HG02798 (cell line): ENCODE data around the gene MTA3.
"Not testable (repeated sequence)": the region's sequence is repeated elsewhere in the genome, so short reads cannot be mapped to it uniquely, and the experiment has no call there.

Experiments
- ATAC-seq: cut with Tn5 transposase; IDR thresholded peaks from one replicate; pipeline ENCODE4 v1.9.1; 2021; ENCODE audit warnings: mild to moderate bottlenecking; ENCODE audit not compliant: unreplicated experiment, poor library complexity

MTA3 gene

DNA sequence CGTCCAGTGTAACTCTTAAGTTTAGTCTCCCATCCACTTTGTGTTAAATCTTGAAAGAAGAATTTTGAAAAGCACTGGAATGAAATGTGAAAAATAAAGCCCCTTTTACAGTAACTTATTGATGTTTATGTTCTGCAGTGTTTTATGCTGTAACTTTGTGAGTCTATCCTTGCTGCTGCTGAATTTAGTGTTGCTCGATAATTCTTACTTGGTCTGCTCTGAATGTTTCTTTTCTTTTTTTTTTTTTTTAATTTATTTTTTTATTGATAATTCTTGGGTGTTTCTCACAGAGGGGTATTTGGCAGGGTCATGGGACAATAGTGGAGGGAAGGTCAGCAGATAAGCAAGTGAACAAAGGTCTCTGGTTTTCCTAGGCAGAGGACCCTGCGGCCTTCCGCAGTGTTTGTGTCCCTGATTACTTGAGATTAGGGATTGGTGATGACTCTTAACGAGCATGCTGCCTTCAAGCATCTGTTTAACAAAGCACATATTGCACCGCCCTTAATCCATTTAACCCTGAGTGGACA is 36.0 kb downstream of the MTA3 start:
- not testable (repeated sequence) for ATAC-seq

DNA sequence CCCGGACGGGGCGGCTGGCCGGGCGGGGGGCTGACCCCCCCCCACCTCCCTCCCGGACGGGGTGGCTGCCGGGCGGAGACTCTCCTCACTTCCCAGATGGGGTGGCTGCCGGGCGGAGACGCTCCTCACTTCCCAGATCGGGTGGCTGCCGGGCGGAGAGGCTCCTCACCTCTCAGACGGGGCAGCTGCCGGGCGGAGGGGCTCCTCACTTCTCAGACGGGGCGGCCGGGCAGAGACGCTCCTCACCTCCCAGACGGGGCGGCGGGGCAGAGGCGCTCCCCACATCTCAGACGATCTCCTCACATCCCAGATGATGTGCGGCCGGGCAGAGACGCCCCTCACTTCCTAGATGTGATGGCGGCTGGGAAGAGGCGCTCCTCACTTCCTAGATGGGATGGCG is 37.7 kb downstream of the MTA3 start:
- not testable (repeated sequence) for ATAC-seq

DNA sequence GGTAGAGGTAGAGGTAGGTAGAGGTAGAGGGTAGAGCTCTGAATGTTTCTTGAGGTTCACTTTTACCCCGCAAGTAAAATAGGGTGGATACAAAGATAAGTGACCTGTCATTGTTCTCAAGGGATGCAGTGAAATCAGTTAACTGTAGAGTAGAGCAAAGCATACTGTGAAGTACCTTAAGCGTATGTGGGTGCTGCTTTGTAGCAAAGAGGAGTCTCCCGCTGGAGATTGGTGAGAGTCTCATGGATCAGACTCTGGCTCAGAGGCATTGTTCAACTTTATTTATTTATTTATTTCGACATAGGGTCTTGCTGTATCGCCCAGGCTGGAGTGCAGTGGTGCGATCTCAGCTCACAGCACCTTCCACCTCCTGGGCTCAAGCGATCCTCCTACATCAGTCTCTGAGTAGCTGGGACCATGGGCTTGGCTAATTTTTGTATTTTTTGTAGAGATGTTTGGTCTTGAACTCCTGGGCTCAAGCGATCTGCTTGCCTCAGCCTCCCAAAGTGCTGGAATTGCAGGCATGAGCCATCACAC is 38.7 kb downstream of the MTA3 start:
- ATAC-seq = no peak

DNA sequence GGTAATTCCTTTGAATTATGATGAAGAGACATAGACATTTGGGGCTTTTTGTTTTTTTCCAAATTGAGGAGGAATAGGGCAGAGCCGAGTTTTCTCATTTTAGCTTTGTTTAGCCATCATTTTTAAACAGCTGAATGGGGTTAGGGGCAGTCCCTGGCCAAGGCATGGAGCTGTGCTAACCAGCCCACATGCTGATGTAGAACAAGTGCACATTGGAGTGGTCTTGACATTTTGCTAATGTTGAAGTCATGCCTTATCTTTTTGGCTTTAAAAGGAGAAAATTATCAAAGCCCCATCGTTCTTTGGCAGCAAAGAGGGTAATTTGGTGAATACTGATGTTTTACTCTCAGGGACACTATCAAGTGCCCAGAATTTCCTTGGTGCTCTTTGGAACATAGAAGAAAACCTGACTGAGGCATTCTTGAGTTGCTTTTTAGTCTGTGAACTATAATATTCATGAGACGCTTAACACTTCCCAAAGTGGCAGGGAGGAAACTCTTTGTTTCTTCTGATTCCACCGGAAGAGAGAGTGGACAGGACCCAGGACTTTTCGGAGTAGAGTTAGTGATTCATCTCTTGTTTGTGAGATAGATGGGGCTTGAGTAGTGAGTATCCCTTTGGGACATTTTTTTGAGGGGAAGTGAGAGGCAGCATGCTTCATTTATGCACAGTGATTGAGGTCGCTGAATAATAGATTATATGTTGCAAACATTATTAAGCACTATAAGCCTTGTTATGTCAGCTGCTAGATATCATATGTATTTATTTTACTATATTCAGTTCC is 45.0 kb downstream of the MTA3 start:
- ATAC-seq = no peak

DNA sequence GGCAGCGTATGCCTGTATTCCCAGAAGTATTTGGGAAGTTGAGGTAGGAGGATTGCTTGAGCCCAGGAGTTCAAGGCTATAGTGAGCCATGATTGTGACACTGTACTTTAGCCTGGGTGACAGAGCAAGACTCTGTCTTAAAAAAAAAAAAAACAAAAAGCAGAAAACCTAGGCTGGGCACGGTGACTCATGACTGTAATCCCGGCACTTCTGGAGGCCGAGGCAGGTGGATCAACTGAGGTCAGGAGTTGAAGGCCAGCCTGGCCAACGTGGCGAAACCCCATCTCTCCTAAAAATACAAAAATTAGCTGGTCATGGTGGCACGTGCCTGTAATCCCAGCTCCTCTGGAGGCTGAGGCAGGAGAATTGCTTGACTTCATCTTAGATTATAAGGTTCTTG is 46.4 kb downstream of the MTA3 start:
- ATAC-seq = no peak

GRCh38 chr2:42618116-42618515 is 49.7 kb downstream of the MTA3 start:
- ATAC-seq = no peak

DNA sequence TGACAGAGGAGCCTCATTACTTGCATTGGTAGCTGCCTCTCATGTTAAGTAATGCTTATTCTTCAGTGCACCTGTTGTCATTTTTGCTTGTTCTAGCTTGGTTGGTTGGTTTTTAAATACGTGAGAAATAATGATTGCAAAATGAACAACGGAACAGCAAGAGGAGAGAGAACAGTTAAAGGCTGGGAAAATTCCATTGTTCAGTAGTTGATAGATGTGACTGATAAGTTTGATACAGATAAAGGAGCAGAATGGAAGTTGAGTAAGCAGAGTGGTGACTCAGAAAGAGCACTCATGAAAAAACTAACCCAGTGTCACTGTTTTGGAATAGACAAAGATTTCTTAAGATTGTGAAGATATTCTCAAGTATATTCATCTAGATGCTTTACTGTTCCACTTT is 50.5 kb downstream of the MTA3 start:
- no peak for ATAC-seq

- not testable (repeated sequence) for ATAC-seq
Measured at GRCh38 chr2:42621626-42622025, 53.2 kb downstream of the MTA3 start.

- no peak for ATAC-seq
Measured at GRCh38 chr2:42622943-42623676, 54.7 kb downstream of the MTA3 start.

- ATAC-seq = no peak
Measured at GRCh38 chr2:42624047-42624446, 55.6 kb downstream of the MTA3 start.

DNA sequence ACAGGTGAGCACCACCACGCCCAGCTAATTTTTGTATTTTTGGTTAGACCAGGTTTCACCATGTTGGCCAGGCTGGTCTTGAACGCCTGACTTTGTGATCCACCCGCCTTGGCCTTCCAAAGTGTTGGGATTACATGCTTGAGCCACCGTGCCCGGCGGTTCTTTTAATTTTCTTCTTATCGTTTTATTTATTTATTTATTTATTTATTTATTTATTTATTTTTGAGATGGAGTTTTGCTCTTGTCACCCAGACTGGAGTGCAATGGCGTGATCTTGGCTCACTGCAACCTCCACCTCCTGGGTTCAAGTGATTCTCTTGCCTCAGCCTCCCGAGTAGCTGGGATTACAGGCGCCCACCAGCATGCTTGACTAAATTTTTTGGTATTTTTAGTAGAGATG is 59.6 kb downstream of the MTA3 start:
- not testable (repeated sequence) for ATAC-seq

DNA sequence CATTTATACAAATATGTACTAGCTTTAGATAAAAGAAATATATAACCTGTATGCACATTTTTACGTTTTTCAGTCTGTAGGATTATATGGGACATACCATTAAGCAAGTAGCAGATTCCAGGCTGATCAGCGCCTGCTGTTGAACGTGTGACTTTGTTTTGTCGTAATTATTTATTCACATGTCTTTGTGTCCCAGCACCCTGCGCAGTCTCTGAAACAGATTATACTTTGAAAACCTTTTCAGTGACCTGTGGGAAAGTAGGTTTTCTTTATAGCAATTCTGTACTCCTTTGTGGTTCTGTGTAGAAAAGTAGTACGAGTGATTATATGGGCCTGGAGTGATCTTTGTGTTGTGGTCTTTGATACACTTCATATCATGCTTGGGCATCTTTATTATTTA is 68.5 kb downstream of the MTA3 start:
- ATAC-seq = no peak

- no peak for ATAC-seq
Measured at GRCh38 chr2:42638080-42638784, 69.8 kb downstream of the MTA3 start.

- no peak for ATAC-seq
Measured at GRCh38 chr2:42639340-42640077, 71.1 kb downstream of the MTA3 start.

- no peak for ATAC-seq
Measured at GRCh38 chr2:42640261-42640660, 71.8 kb downstream of the MTA3 start.

- not testable (repeated sequence) for ATAC-seq
Measured at GRCh38 chr2:42642371-42642770, 73.9 kb downstream of the MTA3 start.

DNA sequence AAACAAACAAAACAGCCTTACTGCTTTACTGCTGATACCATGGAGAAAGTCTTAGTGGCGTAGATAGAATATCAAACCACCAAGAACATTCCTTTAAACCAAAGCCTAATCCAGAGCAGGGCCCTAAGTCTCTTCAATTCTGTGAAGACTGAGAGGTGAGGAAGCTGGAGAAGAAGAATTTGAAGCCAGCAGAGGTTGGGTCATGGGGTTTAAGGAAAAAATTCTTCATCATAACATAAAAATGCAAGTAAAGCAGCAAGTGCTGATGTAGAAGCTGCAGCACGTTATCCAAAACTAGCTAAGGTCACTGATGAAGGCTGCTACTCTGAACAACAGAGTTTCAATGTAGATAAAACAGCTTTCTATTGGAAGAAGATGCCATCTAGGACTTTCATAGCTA is 77.1 kb downstream of the MTA3 start:
- ATAC-seq = no peak

- ATAC-seq = no peak
Measured at GRCh38 chr2:42648796-42649195, 80.4 kb downstream of the MTA3 start.

DNA sequence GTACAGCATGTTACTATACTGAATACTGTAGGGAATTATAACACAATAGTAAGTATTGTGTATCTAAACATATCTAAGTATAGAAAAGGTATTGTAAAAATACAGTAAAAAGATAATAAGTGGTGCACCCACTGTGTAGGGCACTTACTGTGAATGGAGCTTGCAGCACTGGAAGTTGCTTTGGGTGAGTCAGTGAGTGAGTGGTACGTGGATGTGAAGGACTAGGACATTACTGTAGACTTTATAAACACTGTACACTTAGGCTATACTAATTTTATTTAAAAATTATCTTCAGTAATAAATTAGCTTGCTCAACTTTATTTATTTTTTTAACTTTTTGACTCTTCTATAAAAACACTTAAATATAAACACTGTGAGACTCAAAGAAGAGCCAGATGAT is 82.6 kb downstream of the MTA3 start:
- no peak for ATAC-seq

- ATAC-seq = no peak
Measured at GRCh38 chr2:42652086-42652485, 83.7 kb downstream of the MTA3 start.
